Effector memory CD8-positive, alpha-beta T cell (primary cell): ENCODE results near the gene FLNB.

Experiments used
- ATAC-seq: fragments of 150-1000 bp; cut with Tn5 transposase; replicated peaks from 2 replicates; pipeline ENCODE4 v1.10.0; 2021; ENCODE audit warnings: mild to moderate bottlenecking, moderate library complexity
- DNase-seq, 3 experiments: peaks; one replicate each; pipeline ENCODE4 v3.0.0; 2021
- H3K27ac Mint-ChIP-seq, 2 donors: one replicate each; pipeline ENCODE4 v1.8.0; 2022; ENCODE audit warnings: mild to moderate bottlenecking in 2 of 2, mixed read lengths in 2 of 2, moderate library complexity in 2 of 2
- H3K27me3 Mint-ChIP-seq, 2 donors: one replicate each; pipeline ENCODE4 v1.8.0; 2022; ENCODE audit warnings: mixed read lengths in 2 of 2
- H3K36me3 Mint-ChIP-seq: one replicate; pipeline ENCODE4 v1.8.0; 2022; ENCODE audit warnings: mild to moderate bottlenecking, moderate library complexity, mixed read lengths; ENCODE audit not compliant: insufficient read depth
- H3K4me1 Mint-ChIP-seq, 2 donors: one replicate each; pipeline ENCODE4 v1.8.0; 2022; ENCODE audit warnings: low read depth in 2 of 2, mixed read lengths in 2 of 2
- H3K4me3 Mint-ChIP-seq, 2 donors: one replicate each; pipeline ENCODE4 v1.8.0; 2022; ENCODE audit warnings: mild to moderate bottlenecking in 2 of 2, mixed read lengths in 2 of 2, moderate library complexity in 2 of 2
- H3K9me3 Mint-ChIP-seq, 2 donors: one replicate each; pipeline ENCODE4 v1.8.0; 2022; ENCODE audit warnings: mixed read lengths in 2 of 2

The FLNB gene

DNA sequence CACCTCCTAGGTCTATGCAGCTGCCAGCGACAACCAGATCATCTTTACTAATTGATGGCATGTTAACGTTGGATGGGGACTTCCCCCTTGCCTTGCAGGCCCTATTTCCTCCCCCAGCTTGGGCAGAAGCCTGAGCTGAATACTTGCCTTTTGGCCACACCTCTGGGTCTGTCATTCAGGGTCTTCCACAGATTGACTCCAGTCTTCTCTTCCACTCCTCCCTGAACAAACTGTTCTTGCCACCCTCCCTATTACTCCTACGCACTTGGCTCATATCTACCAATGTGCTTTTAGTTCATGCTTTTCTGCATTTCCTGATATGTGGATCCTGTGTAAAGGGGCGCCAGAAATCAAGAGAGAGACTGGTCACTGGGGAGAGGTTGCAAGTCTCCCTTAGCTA, 129.1 kb downstream of the FLNB start:
- DNase-seq (no peak), ATAC-seq (no peak)
- Mint-ChIP-seq H3K36me3 (peaks cover 25% of the 10 kb centered on the region), H3K27ac (no peak overlapping the region), H3K9me3 (no peaks in the 10 kb centered on the region), H3K4me3 (no peak overlapping the region), H3K27me3 (no peaks in the 10 kb centered on the region), H3K4me1 (no peaks in the 10 kb centered on the region)

DNA sequence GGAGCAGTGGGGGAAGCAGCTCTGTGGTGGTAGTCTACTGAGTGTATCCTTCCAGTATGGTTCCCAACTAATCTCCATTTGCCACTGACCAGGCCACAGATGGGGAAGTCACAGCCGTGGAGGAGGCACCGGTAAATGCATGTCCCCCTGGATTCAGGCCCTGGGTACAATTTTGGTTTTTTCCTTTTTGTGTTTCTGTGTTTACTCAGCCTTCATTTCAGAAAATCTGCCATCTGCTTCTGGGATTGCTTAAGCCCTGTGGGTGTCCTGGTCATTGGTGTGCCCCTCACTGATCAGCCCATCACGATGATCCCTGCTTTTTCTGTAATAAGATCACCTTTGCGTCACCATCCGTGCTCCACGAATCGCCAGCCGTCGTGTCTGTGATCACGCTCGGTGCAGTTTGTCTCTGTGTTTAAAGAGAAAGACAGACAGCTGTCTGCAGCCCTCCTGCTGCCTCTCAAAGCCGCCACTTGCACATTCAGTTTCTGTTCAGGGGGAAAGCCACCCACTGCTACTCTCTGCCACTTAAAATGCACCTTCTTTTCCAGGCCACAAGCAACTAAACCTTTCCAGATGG, 133.6 kb downstream of the FLNB start:
- Mint-ChIP-seq H3K9me3 (no peaks in the 10 kb centered on the region), H3K4me1 (no peaks in the 10 kb centered on the region), H3K4me3 (no peak overlapping the region), H3K27me3 (no peaks in the 10 kb centered on the region), H3K27ac (no peak overlapping the region), H3K36me3 (peaks cover 20% of the 10 kb centered on the region)
- DNase-seq: no peak
- ATAC-seq: no peak

DNA sequence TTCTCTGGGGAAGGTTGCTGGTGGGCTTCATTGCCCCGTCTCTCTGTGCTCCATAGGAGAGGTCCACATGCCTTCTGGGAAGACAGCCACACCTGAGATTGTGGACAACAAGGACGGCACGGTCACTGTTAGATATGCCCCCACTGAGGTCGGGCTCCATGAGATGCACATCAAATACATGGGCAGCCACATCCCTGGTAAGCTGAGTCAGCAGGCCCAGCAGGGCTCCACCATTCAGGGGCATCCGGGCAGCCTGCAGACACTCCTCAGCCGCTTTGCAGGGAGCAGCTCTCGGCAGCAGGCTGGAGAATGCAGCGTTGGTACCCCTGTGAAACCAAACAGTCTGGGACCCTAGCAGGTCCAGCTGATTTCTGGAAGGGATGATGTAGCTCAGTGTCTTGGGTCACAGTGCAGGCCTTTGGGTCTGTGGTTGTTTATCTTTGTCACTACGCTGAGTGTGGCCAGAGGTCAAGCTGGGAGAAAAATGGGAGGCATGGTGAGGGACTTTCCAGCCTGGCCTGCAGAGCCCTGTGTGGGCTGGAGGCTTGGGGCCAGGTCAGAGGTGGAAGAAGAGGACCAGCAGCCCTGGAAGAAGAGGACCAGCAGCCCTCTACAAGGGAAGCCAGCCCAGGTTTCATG, 135.3 kb downstream of the FLNB start:
- no peaks in the 10 kb centered on the region for H3K4me1 Mint-ChIP-seq
- H3K27me3 Mint-ChIP-seq: no peaks in the 10 kb centered on the region
- no peak for DNase-seq
- H3K36me3 Mint-ChIP-seq: peaks cover 9% of the 10 kb centered on the region
- ATAC-seq: no peak
- H3K9me3 Mint-ChIP-seq: no peaks in the 10 kb centered on the region
- no peak overlapping the region for H3K4me3 Mint-ChIP-seq
- no peak overlapping the region for H3K27ac Mint-ChIP-seq

DNA sequence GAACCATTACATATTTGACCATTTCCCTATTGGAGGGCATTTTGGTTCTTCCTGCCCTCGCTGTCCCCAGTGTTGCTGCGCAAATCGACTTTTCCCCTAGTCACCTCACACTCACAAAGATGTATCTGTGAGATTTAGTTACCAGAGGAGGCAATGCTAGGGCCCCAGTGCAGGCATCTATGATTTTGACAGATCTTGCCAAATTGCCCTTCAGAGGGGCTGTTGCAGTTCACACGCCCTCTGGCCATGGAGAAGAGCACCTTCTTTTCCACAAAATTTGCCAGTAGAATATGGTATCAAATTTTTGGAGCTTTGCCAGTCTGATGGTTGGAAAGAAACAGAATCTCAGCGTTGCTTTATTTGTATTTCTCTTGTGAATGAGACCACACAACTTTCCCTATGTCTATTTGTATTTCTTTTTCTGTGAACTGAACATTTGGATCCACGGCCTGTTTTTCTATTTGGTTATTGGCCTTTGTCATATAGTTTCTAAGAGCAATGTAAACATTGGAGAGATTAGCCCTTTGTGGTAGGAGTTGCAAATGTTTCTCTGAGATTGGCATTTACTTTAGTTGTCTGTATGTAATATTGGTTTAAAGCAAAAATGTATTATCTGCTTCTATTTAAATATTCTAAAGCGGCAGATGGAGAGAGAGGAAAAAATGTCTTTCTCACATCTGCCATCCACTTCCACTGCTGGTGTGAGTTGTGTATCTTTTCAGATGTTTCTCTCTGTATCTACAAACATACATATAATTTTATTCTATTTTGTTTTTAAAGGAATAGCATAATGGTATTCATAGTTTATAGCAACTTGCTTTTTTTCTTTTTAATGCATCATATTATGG, 136.5 kb downstream of the FLNB start:
- Mint-ChIP-seq H3K4me1 (no peaks in the 10 kb centered on the region), H3K27ac (no peak overlapping the region), H3K9me3 (no peaks in the 10 kb centered on the region), H3K36me3 (peaks cover 9% of the 10 kb centered on the region), H3K27me3 (no peaks in the 10 kb centered on the region), H3K4me3 (no peak overlapping the region)
- ATAC-seq (no peak), DNase-seq (no peak)

DNA sequence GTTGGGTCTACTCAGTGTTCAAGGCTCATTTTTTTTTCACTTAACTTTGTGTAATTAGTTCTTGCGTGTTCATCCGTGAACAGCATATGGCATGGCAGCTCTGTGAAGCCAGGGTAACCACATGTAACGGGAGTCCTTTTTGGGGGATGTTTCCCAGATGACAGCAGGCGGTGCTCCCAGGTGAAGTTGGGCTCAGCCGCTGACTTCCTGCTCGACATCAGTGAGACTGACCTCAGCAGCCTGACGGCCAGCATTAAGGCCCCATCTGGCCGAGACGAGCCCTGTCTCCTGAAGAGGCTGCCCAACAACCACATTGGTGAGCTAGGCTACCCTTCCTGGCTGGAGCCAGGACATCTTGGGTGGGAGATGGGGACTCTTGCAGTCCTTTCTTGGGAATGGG, 139.8 kb downstream of the FLNB start:
- Mint-ChIP-seq H3K27me3 (no peaks in the 10 kb centered on the region), H3K4me1 (no peaks in the 10 kb centered on the region), H3K9me3 (no peaks in the 10 kb centered on the region), H3K27ac (no peak overlapping the region), H3K36me3 (peaks cover 8% of the 10 kb centered on the region), H3K4me3 (no peak overlapping the region)
- ATAC-seq: no peak
- no peak for DNase-seq

DNA sequence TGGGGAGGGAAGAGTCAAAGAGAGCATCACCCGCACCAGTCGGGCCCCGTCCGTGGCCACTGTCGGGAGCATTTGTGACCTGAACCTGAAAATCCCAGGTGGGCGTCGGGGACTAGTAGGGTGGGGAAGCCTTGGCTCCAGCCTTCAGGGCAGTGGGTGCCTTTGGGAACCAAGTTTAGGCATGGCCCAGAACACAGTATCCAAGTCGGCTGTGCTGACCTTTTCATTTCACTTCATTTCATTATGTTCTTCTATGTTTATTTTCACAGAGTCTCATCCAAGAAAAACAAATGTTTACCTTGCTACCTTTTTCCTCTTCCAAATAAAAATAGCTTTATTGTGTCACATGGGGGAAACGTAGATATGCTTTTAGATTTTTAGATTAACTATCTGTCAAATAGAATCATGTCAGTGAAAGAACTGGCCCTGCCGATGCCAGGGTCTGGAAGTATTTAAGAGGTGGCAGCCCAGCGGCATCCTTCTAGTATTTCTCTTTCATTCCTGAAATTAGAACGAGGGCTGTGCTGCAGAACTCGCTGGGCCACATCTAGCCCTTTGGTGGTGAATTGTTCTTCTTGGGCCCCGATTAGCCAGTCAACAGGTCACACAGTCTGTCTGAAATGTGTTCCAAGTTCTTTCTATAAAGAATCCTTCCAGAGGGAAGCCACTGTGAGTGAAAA, 142.0 kb downstream of the FLNB start:
- peaks cover 0 to 3% of the 10 kb centered on the region in 2 donors for H3K4me1 Mint-ChIP-seq
- peaks cover 5% of the 10 kb centered on the region for H3K36me3 Mint-ChIP-seq
- DNase-seq: no peak
- no peak overlapping the region for H3K27ac Mint-ChIP-seq
- no peaks in the 10 kb centered on the region for H3K9me3 Mint-ChIP-seq
- no peak for ATAC-seq
- no peak overlapping the region for H3K4me3 Mint-ChIP-seq
- no peaks in the 10 kb centered on the region for H3K27me3 Mint-ChIP-seq

DNA sequence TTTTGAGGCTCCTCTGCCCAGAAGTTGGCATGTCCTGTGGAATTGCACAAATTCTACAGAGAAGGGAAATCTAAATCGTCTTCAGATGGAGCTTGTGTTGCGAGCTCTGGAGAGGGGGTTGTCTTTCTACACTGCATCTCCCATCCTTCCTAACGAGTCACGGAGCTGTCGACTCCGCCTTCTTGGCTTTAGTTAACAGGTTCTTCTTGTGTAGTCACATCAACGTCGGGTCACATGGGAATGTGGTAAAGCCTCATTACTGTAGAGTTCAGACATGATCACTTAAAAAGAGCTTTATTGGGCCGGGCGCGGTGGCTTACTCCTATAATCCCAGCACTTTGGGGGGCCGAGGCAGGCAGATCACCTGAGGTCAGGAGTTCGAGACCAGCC, 142.6 kb downstream of the FLNB start:
- ATAC-seq: no peak
- DNase-seq: no peak
- Mint-ChIP-seq H3K27me3 (no peaks in the 10 kb centered on the region), H3K36me3 (peaks cover 5% of the 10 kb centered on the region), H3K4me1 (peaks cover 0 to 3% of the 10 kb centered on the region in 2 donors), H3K9me3 (no peaks in the 10 kb centered on the region), H3K4me3 (no peak overlapping the region), H3K27ac (no peak overlapping the region)

DNA sequence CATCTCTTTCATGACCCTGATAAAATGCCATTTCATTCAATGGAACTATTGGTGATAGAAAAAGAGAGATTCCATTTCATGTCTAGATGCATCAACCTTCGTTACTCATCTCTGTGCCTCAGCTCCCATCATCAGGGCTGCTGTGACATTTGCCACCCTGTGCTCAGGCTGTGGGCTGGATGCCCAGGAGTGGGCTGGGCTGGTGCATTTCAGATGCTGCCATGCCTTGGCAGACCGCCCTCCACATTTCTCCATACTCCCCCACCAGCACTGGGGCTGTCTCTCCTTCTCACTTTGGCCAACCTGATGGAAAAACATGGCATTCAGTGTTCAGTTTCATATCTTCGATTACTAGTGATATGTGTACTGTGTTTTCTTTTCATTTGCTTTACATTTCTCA, 143.4 kb downstream of the FLNB start:
- peaks cover 5% of the 10 kb centered on the region for H3K36me3 Mint-ChIP-seq
- H3K9me3 Mint-ChIP-seq: no peaks in the 10 kb centered on the region
- DNase-seq: no peak
- H3K4me1 Mint-ChIP-seq: peaks cover 0 to 3% of the 10 kb centered on the region in 2 donors
- ATAC-seq: no peak
- H3K4me3 Mint-ChIP-seq: no peak overlapping the region
- no peaks in the 10 kb centered on the region for H3K27me3 Mint-ChIP-seq
- peak overlapping the region in 1 of 2 donors; percentile 32 for H3K27ac Mint-ChIP-seq

DNA sequence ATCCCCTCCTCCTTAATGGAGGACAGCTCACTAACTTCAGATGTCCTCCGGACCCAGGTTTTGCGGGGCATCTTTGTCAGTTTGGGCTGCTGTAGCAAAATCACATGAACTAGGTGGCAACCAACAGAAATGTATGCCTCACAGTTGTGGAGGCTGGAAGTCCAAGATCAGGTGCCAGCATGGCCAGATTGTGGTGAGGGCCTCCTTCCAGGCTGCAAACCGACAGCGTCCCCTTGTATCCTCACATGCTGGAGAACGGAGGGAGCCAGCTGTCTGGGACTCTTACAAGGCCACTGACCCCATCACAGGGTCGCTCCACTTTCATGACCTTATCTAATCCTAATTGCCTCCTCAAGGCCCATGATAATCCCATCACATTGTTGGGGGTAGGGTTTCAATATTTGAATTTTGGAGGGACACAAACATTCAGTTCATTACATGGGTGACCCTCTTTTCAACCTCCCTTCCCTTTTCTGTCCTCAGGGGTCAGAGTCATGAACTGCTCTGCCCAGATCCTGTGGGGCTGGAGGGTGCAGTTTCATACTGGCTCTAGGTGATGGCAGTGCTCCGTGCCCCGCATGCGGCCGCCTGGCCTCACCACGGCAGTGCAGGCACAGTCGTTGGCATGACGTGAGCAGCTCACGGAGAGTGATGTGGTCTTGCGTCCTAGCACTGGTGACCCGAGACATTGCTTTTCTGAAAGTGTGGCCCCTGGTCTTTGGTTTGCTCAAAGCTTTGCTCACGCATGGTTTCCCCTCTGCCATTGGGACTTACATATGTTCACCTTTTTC, 144.2 kb downstream of the FLNB start:
- no peak overlapping the region for H3K4me3 Mint-ChIP-seq

DNA sequence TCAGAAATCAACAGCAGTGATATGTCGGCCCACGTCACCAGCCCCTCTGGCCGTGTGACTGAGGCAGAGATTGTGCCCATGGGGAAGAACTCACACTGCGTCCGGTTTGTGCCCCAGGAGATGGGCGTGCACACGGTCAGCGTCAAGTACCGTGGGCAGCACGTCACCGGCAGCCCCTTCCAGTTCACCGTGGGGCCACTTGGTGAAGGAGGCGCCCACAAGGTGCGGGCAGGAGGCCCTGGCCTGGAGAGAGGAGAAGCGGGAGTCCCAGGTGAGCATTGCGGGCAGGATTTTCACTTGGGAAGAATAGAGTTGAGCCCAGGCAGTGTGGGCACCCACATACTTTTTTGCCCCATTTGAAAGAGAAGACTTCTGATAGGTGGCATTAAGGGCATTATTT, 145.1 kb downstream of the FLNB start:
- ATAC-seq: no peak
- Mint-ChIP-seq H3K4me1 (peaks cover 0 to 3% of the 10 kb centered on the region in 2 donors), H3K4me3 (no peak overlapping the region), H3K27ac (no peak overlapping the region), H3K36me3 (peaks cover 5% of the 10 kb centered on the region), H3K9me3 (no peaks in the 10 kb centered on the region), H3K27me3 (no peaks in the 10 kb centered on the region)
- no peak for DNase-seq

More for the DNA sequence above, 144.2 kb downstream of the FLNB start:
- no peak for DNase-seq
- Mint-ChIP-seq H3K9me3 (no peaks in the 10 kb centered on the region), H3K27ac (peak overlapping the region in 1 of 2 donors; percentile 32), H3K27me3 (no peaks in the 10 kb centered on the region), H3K36me3 (peaks cover 5% of the 10 kb centered on the region), H3K4me1 (peaks cover 0 to 3% of the 10 kb centered on the region in 2 donors)
- no peak for ATAC-seq

DNA sequence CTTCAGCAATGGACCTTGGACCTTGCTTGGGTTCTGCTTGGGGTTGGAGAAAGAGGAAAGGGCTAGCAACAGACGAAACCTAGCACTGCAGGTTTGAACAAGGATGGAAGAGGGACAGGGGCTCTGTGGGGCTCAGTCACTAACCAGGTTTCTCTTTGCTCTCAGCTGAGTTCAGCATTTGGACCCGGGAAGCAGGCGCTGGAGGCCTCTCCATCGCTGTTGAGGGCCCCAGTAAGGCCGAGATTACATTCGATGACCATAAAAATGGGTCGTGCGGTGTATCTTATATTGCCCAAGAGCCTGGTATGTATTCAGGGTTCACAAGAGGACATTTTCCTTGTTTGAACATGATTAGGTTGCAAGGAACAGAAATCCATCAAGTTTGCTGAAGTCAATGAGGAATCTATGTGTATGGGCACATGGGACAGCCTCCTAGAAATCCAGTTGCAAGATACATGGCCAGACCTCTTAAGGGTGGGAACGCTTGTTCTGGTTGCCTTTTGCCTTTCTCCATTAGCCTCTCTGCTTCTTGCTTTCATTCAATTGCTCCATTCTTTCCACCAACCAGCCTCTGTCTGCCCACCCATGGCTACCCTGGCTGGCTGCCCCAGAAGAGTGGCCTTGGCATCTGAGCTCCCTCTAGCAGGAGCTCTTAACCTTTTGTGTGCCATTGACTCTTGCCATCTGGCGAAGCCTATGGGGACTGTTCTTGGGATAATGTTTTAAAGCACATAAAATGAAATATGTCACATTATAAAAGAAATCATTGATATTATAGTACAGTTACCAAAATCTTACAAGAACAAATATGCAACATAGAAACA, 146.6 kb downstream of the FLNB start:
- Mint-ChIP-seq H3K27ac (no peak overlapping the region), H3K36me3 (peaks cover 5% of the 10 kb centered on the region)

DNA sequence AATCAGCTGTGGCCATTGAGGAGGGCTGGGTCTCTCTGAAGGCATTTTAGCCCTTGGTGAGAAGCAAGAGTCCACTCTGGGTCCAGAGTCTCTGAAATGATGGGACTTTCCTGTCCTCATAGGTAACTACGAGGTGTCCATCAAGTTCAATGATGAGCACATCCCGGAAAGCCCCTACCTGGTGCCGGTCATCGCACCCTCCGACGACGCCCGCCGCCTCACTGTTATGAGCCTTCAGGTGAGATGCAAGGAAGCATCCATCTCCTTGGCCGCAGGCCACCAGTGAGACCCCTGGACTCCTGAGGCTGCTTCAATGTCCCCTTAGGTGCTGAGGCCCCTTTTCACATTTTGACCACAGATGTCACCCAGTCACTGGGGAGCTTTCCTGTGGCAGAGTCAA, 147.6 kb downstream of the FLNB start:
- H3K27ac Mint-ChIP-seq: no peak overlapping the region
- peaks cover 0 to 3% of the 10 kb centered on the region in 2 donors for H3K4me1 Mint-ChIP-seq
- no peak overlapping the region for H3K4me3 Mint-ChIP-seq
- H3K36me3 Mint-ChIP-seq: peaks cover 4% of the 10 kb centered on the region
- H3K27me3 Mint-ChIP-seq: no peaks in the 10 kb centered on the region
- ATAC-seq: no peak
- no peaks in the 10 kb centered on the region for H3K9me3 Mint-ChIP-seq
- no peak for DNase-seq

More for the DNA sequence above, 146.6 kb downstream of the FLNB start:
- no peak for DNase-seq
- Mint-ChIP-seq H3K4me3 (no peak overlapping the region), H3K27me3 (no peaks in the 10 kb centered on the region), H3K4me1 (peaks cover 0 to 3% of the 10 kb centered on the region in 2 donors), H3K9me3 (no peaks in the 10 kb centered on the region)
- no peak for ATAC-seq
